KBM-7 (cell line): ENCODE measurements around the gene ZBTB16.

Source experiments
- DNase-seq: peaks from one replicate; pipeline ENCODE4 v3.0.0-alpha.2; 2015
- in situ Hi-C: fragments of 300-500 bp; cut with MboI; formaldehyde crosslinking; loops from 2 replicates; pipeline ENCODE4 v1.14.3; 2020; ENCODE audit warnings: low sequenced_read_pairs, low pct_unique_long_range_greater_than_20kb, mixed read lengths

ZBTB16 gene

GRCh38 chr11:114061681-114062049, 2.2 kb downstream of the ZBTB16 start:
- no peak for DNase-seq
- in situ Hi-C loops, result no loop called here

- in situ Hi-C loops, result no loop called here
Observed at GRCh38 chr11:114062272-114062671, 2.8 kb downstream of the ZBTB16 start.

GRCh38 chr11:114063149-114063828, 3.8 kb downstream of the ZBTB16 start:
- no peak for DNase-seq
- in situ Hi-C loops, result no loop called here

More at GRCh38 chr11:114062272-114062671, 2.8 kb downstream of the ZBTB16 start:
- no peak for DNase-seq

- in situ Hi-C loops, result no loop called here
- no peak for DNase-seq
Observed at GRCh38 chr11:114063829-114064201, 4.3 kb downstream of the ZBTB16 start.

- no peak for DNase-seq
- in situ Hi-C loops, result no loop called here
Observed at GRCh38 chr11:114064216-114064615, 4.7 kb downstream of the ZBTB16 start.

- no peak for DNase-seq
- in situ Hi-C loops, result no loop called here
Observed at GRCh38 chr11:114065094-114065493, 5.6 kb downstream of the ZBTB16 start.

- in situ Hi-C loops, result no loop called here
- no peak for DNase-seq
Observed at GRCh38 chr11:114066046-114066648, 6.6 kb downstream of the ZBTB16 start.

GRCh38 chr11:114068327-114068726, 8.8 kb downstream of the ZBTB16 start:
- in situ Hi-C loops, result no loop called here
- no peak for DNase-seq

- in situ Hi-C loops, result no loop called here
- DNase-seq, result no peak
Observed at GRCh38 chr11:114070464-114071139, 11.1 kb downstream of the ZBTB16 start.

- in situ Hi-C loops, result no loop called here
Observed at GRCh38 chr11:114073007-114073827, 13.7 kb downstream of the ZBTB16 start.

GRCh38 chr11:114073828-114074381, 14.4 kb downstream of the ZBTB16 start:
- in situ Hi-C loops, result no loop called here

More at GRCh38 chr11:114073007-114073827, 13.7 kb downstream of the ZBTB16 start:
- DNase-seq, result no peak

GRCh38 chr11:114074546-114075343, 15.2 kb downstream of the ZBTB16 start:
- no peak for DNase-seq
- in situ Hi-C loops, result no loop called here

More at GRCh38 chr11:114073828-114074381, 14.4 kb downstream of the ZBTB16 start:
- no peak for DNase-seq

- in situ Hi-C loops, result no loop called here
- DNase-seq, result no peak
Observed at GRCh38 chr11:114075344-114075610, 15.8 kb downstream of the ZBTB16 start.

- peak; percentile 58 for DNase-seq
- in situ Hi-C loops, result no loop called here
Observed at GRCh38 chr11:114075891-114076441, 16.5 kb downstream of the ZBTB16 start.

GRCh38 chr11:114076921-114077331, 17.4 kb downstream of the ZBTB16 start:
- DNase-seq, result no peak
- in situ Hi-C loops, result no loop called here

- no peak for DNase-seq
Observed at GRCh38 chr11:114077482-114078305, 18.2 kb downstream of the ZBTB16 start.

GRCh38 chr11:114078423-114078822, 18.9 kb downstream of the ZBTB16 start:
- DNase-seq, result no peak
- in situ Hi-C loops, result no loop called here

More at GRCh38 chr11:114077482-114078305, 18.2 kb downstream of the ZBTB16 start:
- in situ Hi-C loops, result no loop called here
